Measurements from ENCODE around the gene PLXNA4. TPM values are rescaled to one million over a fixed set of nuclear protein-coding genes. Genes with fewer than 3 reads are reported as not detected.

PLXNA4 gene
- total RNA-seq, 4 donors from 2014 or later, result 4.8 to 19.7 (median 10.7) TPM

DNA sequence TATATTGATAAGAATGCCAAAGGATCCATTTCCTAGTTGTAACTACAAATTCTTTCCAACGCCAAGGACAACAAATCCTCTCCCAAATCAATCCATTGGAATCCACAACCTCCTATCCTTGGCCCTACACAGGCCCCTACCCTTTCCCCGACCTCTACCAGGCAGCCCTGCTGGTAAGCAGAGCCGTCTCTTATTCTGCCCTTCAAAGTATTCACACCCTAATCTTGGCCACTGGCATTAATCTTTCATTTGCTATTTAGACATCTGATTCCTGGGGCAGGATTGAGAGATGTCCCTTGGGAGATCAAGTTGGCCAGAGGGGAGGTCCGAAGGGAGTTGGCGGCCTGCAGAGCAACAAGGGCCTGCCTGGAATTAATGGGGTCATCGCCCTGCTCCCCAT, 161.4 kb downstream of the PLXNA4 start:
- peaks cover 5% of the 10 kb centered on the region for H3K27me3 ChIP-seq
- H3K4me1 ChIP-seq, result peaks cover 0 to 30% (median 5%) of the 10 kb centered on the region in 3 donors
- TF ChIP-seq, protein P1, sequence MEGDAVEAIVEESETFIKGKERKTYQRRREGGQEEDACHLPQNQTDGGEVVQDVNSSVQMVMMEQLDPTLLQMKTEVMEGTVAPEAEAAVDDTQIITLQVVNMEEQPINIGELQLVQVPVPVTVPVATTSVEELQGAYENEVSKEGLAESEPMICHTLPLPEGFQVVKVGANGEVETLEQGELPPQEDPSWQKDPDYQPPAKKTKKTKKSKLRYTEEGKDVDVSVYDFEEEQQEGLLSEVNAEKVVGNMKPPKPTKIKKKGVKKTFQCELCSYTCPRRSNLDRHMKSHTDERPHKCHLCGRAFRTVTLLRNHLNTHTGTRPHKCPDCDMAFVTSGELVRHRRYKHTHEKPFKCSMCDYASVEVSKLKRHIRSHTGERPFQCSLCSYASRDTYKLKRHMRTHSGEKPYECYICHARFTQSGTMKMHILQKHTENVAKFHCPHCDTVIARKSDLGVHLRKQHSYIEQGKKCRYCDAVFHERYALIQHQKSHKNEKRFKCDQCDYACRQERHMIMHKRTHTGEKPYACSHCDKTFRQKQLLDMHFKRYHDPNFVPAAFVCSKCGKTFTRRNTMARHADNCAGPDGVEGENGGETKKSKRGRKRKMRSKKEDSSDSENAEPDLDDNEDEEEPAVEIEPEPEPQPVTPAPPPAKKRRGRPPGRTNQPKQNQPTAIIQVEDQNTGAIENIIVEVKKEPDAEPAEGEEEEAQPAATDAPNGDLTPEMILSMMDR (IDR thresholded peaks at IDR 0.05), result no peak
- TF ChIP-seq POLR2A (IDR thresholded peaks at IDR 0.05) (no peak), POLR2AphosphoS5 (IDR thresholded peaks at IDR 0.05) (no peak), EP300 (IDR thresholded peaks at IDR 0.05) (no peak)
- ATAC-seq, result no peak
- 81 to 94% methylated on average over 3 to 4 of the region's 6 CpGs for WGBS, 2 donors (ENCODE audit: low coverage in 1 of 2)
- H3K27ac ChIP-seq, result no peak overlapping the region
- H3K4me3 ChIP-seq, result no peak overlapping the region
- H3K9me3 ChIP-seq, result no peaks in the 10 kb centered on the region
- no peaks in the 10 kb centered on the region for H3K36me3 ChIP-seq

DNA sequence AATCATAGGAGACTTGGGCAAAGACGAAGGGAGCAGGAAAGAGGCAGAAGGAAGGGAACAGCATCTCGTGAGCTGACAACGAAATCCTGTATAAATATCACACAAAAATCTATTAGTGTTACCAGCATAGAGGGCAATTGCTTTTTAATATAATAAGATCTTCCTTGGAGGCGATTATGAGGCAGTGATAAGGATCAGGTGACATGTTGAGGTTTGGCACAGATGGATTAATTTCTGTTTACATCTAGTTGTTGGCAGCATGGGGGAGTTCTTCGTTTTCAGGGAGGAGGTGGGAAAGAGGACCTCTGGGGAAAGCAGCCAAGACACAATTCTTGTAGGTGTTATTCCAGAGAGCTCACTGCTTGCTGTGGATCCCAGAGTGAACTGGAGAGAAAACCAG, 163.8 kb downstream of the PLXNA4 start:
- H3K27me3 ChIP-seq, result peaks cover 14% of the 10 kb centered on the region
- TF ChIP-seq POLR2A (IDR thresholded peaks at IDR 0.05), result no peak
- H3K9me3 ChIP-seq, result no peaks in the 10 kb centered on the region
- H3K36me3 ChIP-seq, result no peaks in the 10 kb centered on the region
- H3K27ac ChIP-seq, result no peak overlapping the region
- 50 to 53% methylated on average over 5 of the region's 5 CpGs for WGBS, 2 donors (ENCODE audit: low coverage in 1 of 2)
- peaks cover 0 to 20% (median 5%) of the 10 kb centered on the region in 3 donors for H3K4me1 ChIP-seq
- no peak overlapping the region for H3K4me3 ChIP-seq
- ATAC-seq, result no peak

DNA sequence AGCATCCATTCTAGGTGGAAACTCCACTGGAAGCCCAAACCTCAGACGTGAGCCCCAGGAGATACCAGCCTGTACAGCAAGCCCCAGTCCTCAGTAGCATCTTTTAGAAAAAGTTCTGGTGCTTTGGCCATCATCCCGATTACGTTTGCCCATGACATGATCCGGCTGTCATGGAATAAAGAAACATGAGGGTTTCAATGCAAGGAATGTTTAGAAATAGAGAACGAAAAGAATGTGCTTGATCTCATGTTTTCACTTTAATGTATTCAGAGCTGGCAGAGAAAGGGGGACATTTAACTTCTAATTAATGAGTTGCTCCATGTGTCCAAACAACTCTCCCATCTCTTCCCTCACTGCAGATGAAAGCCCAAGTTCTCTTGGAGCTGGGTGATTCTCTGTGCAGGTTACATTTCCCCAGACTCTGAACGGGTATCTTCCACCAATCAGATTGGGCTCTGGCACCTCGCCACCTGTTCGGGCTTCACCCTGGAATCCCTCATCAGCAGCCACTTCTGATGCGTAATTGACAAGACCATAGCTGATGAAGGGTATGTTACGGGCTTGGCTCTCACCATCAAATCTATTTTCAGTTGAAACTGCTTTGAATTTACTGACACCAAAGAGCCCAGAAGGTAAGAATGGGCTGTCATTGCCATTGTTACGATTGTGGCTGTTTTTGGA, 165.3 kb downstream of the PLXNA4 start:
- H3K9me3 ChIP-seq, result no peaks in the 10 kb centered on the region
- H3K27ac ChIP-seq, result no peak overlapping the region
- TF ChIP-seq POLR2A (IDR thresholded peaks at IDR 0.05) (no peak), POLR2AphosphoS5 (IDR thresholded peaks at IDR 0.05) (no peak), EP300 (IDR thresholded peaks at IDR 0.05) (no peak)
- TF ChIP-seq, protein P1 (IDR thresholded peaks at IDR 0.05), result no peak
- H3K36me3 ChIP-seq, result no peaks in the 10 kb centered on the region
- H3K4me3 ChIP-seq, result no peak overlapping the region
- peaks cover 0 to 20% (median 5%) of the 10 kb centered on the region in 3 donors for H3K4me1 ChIP-seq
- WGBS, 2 donors (ENCODE audit: low coverage in 1 of 2), result 42 to 66% methylated on average over 8 to 9 of the region's 11 CpGs
- no peak for ATAC-seq
- peaks cover 14% of the 10 kb centered on the region for H3K27me3 ChIP-seq

DNA sequence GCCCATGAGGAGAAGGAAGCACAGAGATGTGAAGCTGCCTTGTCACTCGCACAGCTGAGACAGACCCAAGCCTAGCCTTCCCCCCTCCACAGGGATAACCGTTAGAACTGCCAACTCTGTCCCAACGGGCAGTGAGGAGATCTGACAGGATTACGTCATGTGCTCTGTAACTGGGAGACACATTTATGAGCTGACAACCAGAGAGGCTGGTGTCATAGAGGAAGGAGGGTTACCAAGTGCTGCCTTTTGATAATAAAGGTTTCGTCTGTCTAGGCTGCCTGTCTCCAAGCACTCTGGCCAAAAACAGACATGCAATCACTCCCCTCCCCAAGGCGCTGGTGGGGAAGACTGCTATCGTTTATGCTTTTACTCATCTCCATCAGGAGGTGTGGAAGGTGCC, 165.9 kb downstream of the PLXNA4 start:
- TF ChIP-seq, protein P1 (IDR thresholded peaks at IDR 0.05), result no peak
- TF ChIP-seq EP300 (IDR thresholded peaks at IDR 0.05), result no peak
- TF ChIP-seq POLR2AphosphoS5 (IDR thresholded peaks at IDR 0.05), result no peak
- TF ChIP-seq POLR2A (IDR thresholded peaks at IDR 0.05), result no peak
- Histone ChIP-seq H3K4me1 (peaks cover 0 to 20% (median 5%) of the 10 kb centered on the region in 3 donors), H3K27me3 (peaks cover 14% of the 10 kb centered on the region), H3K27ac (peak overlapping the region in 1 of 4 donors; percentile 4), H3K9me3 (no peaks in the 10 kb centered on the region), H3K4me3 (no peak overlapping the region), H3K36me3 (no peaks in the 10 kb centered on the region)
- no CpG with 5 or more reads among the region's 7 CpGs for WGBS, 2 donors (ENCODE audit: low coverage in 1 of 2)
- ATAC-seq, result peak; percentile 69

DNA sequence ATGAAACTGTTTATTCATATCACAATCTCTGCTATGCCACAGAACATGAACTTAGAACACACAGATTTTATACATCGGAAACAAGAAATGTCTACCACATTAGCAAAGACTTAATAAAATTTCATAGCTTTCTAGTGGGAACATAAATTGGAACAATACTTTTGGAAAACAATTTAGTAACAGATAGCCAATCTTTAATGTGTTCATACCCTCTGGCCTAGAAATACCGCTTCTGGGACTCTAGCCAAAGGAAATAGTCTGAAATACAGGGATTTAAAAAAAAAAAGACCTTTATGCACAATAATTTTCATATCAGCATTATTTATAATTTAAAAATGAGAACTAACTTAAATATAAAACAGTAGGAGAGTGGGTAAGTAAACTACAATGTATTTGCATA, 168.5 kb downstream of the PLXNA4 start:
- H3K4me1 ChIP-seq, result peaks cover 0 to 33% (median 16%) of the 10 kb centered on the region in 3 donors
- no peak overlapping the region for H3K27ac ChIP-seq
- H3K9me3 ChIP-seq, result no peaks in the 10 kb centered on the region
- H3K27me3 ChIP-seq, result peaks cover 14% of the 10 kb centered on the region
- TF ChIP-seq EP300 (IDR thresholded peaks at IDR 0.05) (no peak), POLR2A (IDR thresholded peaks at IDR 0.05) (no peak), POLR2AphosphoS5 (IDR thresholded peaks at IDR 0.05) (no peak)
- TF ChIP-seq, protein P1 (IDR thresholded peaks at IDR 0.05), result no peak
- no peak for ATAC-seq
- no peaks in the 10 kb centered on the region for H3K36me3 ChIP-seq
- H3K4me3 ChIP-seq, result no peak overlapping the region
- WGBS, 2 donors (ENCODE audit: low coverage in 1 of 2), result 52 to 53% methylated on average over 2 of the region's 2 CpGs

All from gastroesophageal sphincter (tissue), 4 donors.